Endometrial microvascular endothelial cells (primary cell): Measurements from ENCODE around the gene UBXN7. TPM values are rescaled to one million over a fixed set of nuclear protein-coding genes. Genes with fewer than 3 reads are reported as not detected.
"Not testable (repeated sequence)": the region's sequence is repeated elsewhere in the genome, so short reads cannot be mapped to it uniquely, and the experiment has no call there.

Experiments used
- in situ Hi-C: cut with HindIII; loops from 2 replicates; pipeline ENCODE4 v1.10.0; 2017; ENCODE audit warnings: low sequenced_read_pairs, low pct_unique_long_range_greater_than_20kb; ENCODE audit errors: inconsistent ontology term
- total RNA-seq: library from RNA; depleted of rRNA; stranded (reverse); fragments of >200 nt; gene quantifications from one replicate; pipeline ENCODE4 v1.2.3, GENCODE V29; 2015; ENCODE audit errors: inconsistent ontology term

Gene UBXN7
- total RNA-seq, 1 donor from 2014 or later = 12.6 TPM

GRCh38 chr3:196421668-196422067 is 10.6 kb downstream of the UBXN7 start:
- in situ Hi-C loops = not testable (repeated sequence)

- in situ Hi-C loops = no loop called here
These were observed 12.8 kb downstream of the UBXN7 start for GRCh38 chr3:196419386-196419785.

GRCh38 chr3:196418601-196419000 is 13.6 kb downstream of the UBXN7 start:
- in situ Hi-C loops = no loop called here

GRCh38 chr3:196414469-196414868 is 17.8 kb downstream of the UBXN7 start:
- in situ Hi-C loops = no loop called here

GRCh38 chr3:196412704-196413103 is 19.5 kb downstream of the UBXN7 start:
- in situ Hi-C loops = no loop called here

- in situ Hi-C loops = no loop called here
These were observed 22.8 kb downstream of the UBXN7 start for GRCh38 chr3:196409409-196409808.

- in situ Hi-C loops = no loop called here
These were observed 23.5 kb downstream of the UBXN7 start for GRCh38 chr3:196408565-196409300.

GRCh38 chr3:196406811-196407470 is 25.3 kb downstream of the UBXN7 start:
- in situ Hi-C loops = no loop called here

- in situ Hi-C loops = no loop called here
These were observed 31.9 kb downstream of the UBXN7 start for GRCh38 chr3:196400331-196400730.

- in situ Hi-C loops = no loop called here
These were observed 32.7 kb downstream of the UBXN7 start for GRCh38 chr3:196399485-196399945.

- in situ Hi-C loops = no loop called here
These were observed 33.4 kb downstream of the UBXN7 start for GRCh38 chr3:196398782-196399181.

- in situ Hi-C loops = no loop called here
These were observed 34.3 kb downstream of the UBXN7 start for GRCh38 chr3:196397941-196398340.

GRCh38 chr3:196390116-196390515 is 42.1 kb downstream of the UBXN7 start:
- in situ Hi-C loops = no loop called here

- in situ Hi-C loops = no loop called here
These were observed 43.3 kb downstream of the UBXN7 start for GRCh38 chr3:196388956-196389355.

- in situ Hi-C loops = not testable (repeated sequence)
These were observed 44.3 kb downstream of the UBXN7 start for GRCh38 chr3:196387941-196388340.

- in situ Hi-C loops = not testable (repeated sequence)
These were observed 45.4 kb downstream of the UBXN7 start for GRCh38 chr3:196386797-196387196.

GRCh38 chr3:196386034-196386433 is 46.2 kb downstream of the UBXN7 start:
- in situ Hi-C loops = not testable (repeated sequence)

- in situ Hi-C loops = not testable (repeated sequence)
These were observed 46.8 kb downstream of the UBXN7 start for GRCh38 chr3:196385446-196385845.

GRCh38 chr3:196378146-196378841 is 53.9 kb downstream of the UBXN7 start:
- in situ Hi-C loops = no loop called here

GRCh38 chr3:196377321-196377720 is 54.9 kb downstream of the UBXN7 start:
- in situ Hi-C loops = no loop called here
